SHP77 treated with DMSO at 0.1 percent for 48 hours (cell line): ENCODE results near the gene OR2W1.

Source experiments
- DNase-seq: peaks from one replicate; lab custom pipeline; 2025; lab: John Stamatoyannopoulos, UW

Gene OR2W1

DNA sequence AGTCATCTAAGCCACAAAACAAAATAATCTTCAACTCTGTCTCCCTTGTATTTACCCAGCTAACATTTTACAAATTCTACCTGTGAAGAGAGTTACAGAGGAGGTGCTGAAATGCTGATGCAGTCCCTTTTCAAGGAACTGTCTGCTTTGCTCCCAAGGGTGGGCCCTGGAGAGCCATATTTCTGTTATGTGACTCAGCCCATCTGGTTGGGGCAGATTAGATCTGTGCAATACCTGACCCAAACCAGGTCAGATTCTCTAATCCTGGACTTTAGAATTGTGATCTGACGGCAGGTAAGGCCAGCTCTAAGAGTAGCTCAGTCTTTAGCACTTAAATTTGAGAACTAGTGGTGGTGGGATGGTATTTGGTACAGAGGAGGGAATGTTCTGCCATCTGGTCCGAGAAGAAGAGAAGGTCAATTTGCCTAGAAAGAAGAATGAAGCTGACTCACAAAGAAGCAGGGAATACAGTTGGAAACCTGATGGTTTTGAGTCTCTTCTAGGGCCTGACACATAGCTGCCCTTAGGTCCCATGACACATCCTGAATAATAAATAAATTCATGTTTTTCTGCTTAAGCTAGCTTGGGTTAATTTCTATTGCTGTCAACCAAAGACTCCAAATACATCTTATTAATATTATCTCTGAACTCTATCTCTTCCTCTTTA, 48.0 kb downstream of the OR2W1 start:
- DNase-seq = no peak

DNA sequence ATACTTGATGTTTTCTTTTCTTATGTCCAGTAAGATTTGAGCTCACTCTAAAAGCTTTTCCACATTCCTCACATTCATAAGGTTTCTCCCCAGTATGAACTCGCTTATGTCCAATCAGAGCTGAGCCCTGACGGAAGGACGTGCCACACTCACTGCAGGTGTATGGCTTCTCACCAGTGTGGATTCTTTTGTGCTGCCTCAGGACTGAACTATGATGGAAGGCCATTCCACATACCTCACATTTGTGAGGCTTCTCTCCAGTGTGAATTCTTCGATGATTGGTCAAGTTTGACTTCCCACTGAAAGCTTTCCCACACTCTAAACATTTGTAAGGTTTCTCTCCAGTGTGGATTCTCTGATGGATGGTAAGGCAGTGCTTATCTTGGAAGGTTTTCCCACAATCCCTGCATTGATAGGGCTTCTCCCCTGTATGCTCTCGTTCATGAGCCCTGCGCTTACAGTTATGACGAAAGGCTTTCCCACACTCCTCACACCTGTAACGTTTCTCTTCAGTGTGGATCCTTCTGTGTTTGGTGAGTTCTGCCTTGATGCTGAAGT, 49.8 kb downstream of the OR2W1 start:
- no peak for DNase-seq
